CD4-positive, alpha-beta T cell treated with Interferon gamma for 1 hour (primary cell): Measurements from ENCODE around the gene MAPK8IP2.
"Not testable (repeated sequence)": the region's sequence is repeated elsewhere in the genome, so short reads cannot be mapped to it uniquely, and the experiment has no call there.

ENCODE experiments used
- DNase-seq: peaks from one replicate; pipeline ENCODE4 v3.0.0-alpha.2; 2020

Gene MAPK8IP2

GRCh38 chr22:50601669-50602337, 1.2 kb downstream of the MAPK8IP2 start:
- DNase-seq, result no peak

GRCh38 chr22:50602338-50602700, 1.7 kb downstream of the MAPK8IP2 start:
- no peak for DNase-seq

DNA sequence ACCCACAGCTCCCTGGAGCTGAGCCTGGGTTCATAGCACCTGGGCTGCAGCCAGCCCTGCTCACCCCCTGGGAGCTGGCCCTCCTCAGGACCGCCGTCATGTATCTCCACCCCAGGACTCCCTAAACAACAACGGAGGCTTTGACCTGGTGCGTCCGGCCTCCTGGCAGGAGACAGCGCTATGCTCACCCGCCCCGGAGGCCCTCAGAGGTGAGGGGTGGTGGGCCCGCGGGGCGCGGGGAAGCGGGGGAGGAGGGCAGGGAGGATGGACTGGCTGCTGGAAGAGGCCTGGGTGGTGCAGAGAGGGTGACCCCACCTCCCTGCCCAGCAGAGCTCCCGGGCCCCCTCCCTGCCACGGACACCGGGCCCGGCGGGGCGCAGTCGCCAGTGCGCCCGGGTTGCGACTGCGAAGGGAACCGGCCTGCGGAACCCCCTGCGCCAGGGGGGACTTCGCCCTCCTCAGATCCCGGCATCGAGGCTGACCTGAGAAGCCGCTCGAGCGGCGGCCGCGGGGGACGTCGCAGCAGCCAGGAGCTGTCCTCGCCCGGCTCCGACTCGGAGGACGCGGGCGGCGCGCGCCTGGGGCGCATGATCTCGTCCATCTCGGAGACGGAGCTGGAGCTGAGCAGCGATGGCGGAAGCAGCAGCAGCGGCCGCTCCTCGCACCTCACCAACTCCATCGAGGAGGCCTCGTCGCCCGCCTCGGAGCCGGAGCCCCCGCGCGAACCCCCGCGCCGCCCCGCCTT, 3.1 kb downstream of the MAPK8IP2 start:
- DNase-seq, result no peak

DNA sequence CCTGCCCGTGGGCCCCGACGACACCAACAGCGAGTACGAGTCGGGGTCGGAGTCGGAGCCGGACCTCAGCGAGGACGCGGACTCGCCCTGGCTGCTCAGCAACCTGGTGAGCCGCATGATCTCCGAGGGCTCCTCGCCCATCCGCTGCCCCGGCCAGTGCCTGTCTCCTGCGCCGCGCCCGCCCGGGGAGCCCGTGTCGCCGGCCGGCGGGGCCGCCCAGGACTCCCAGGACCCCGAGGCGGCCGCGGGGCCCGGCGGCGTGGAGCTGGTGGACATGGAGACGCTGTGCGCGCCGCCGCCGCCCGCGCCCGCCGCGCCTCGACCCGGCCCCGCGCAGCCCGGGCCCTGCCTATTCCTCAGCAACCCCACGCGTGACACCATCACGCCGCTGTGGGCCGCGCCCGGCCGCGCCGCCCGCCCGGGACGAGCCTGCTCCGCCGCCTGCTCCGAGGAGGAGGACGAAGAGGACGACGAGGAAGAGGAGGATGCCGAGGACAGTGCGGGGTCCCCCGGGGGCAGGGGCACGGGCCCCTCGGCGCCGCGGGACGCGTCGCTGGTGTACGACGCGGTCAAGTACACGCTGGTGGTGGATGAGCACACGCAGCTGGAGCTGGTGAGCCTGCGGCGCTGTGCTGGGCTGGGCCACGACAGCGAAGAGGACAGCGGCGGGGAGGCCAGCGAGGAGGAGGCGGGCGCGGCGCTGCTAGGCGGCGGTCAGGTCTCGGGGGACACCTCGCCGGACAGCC, 3.8 kb downstream of the MAPK8IP2 start:
- DNase-seq, result no peak

- DNase-seq, result no peak
Measured at GRCh38 chr22:50605002-50605612, 4.5 kb downstream of the MAPK8IP2 start.

- no peak for DNase-seq
Measured at GRCh38 chr22:50605613-50606074, 5.1 kb downstream of the MAPK8IP2 start.

DNA sequence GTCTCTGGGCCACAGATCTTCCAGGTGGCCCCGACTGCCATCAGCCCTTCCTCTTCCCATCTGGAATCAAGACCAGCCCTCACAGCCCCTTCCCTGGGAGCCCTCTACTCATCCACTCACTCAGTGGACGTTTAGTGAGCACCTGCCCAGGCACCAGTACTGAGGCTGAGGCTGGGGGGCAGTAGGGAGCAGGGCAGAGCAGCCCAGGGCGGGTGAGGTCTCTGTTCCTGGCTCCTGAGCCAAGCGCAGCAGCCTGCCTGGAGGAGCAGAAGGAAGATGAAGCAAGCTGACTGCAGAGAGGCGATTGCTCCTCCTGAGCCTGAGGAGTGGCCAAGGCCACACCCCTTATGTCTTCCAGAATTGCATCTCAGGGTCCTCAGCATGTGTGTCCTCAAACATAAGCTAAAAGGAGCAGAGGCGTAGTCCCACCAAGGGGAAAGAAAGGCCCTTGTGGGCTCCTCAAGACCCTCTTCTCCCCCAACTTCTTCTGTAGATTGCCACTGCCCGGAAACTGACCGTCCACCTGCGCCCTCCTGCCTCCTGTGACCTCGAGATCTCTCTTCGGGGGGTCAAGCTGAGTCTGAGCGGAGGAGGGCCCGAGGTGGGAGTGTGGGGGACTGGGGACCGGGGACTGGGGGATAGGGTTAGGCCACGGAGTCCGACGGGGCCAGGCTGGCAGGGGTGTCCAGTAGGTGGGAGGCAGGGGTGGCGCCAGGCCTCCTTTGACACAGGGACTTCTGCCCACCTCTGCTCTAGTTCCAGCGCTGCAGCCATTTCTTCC, 5.8 kb downstream of the MAPK8IP2 start:
- no peak for DNase-seq

DNA sequence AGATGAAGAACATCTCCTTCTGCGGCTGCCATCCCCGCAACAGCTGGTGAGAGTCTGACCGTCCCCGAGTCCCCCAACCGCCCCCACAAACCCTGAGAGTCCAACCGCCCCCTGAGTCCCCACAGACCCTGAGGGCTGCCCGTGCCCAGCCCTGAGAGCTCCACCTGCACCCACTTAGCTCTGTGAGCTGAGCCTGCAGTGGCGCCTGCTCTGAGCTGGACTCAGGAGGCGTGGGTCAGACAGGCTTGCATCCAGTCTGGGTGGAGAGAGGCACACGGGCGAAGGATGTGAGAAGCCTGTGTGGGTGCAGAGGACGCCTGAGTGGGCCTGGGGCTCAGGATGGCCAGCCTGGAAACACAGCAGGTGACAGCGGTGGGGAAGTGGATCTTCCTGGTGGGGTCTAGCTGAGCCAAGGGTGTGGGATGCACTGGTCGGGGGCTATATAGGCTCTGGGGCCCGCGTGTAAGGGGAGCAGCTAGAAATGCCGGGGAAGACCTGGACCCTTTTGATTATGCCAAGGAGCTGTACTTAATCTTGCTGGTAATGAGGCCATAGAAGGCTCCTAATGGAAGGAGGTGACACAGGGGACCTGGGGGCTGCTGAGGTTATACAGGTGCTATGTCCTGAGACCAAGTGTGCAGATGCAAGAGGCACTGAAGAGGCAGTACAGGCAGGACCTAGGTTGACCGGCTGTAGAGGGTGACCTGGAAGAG, 6.5 kb downstream of the MAPK8IP2 start:
- no peak for DNase-seq

GRCh38 chr22:50607659-50608020, 7.0 kb downstream of the MAPK8IP2 start:
- DNase-seq, result no peak

DNA sequence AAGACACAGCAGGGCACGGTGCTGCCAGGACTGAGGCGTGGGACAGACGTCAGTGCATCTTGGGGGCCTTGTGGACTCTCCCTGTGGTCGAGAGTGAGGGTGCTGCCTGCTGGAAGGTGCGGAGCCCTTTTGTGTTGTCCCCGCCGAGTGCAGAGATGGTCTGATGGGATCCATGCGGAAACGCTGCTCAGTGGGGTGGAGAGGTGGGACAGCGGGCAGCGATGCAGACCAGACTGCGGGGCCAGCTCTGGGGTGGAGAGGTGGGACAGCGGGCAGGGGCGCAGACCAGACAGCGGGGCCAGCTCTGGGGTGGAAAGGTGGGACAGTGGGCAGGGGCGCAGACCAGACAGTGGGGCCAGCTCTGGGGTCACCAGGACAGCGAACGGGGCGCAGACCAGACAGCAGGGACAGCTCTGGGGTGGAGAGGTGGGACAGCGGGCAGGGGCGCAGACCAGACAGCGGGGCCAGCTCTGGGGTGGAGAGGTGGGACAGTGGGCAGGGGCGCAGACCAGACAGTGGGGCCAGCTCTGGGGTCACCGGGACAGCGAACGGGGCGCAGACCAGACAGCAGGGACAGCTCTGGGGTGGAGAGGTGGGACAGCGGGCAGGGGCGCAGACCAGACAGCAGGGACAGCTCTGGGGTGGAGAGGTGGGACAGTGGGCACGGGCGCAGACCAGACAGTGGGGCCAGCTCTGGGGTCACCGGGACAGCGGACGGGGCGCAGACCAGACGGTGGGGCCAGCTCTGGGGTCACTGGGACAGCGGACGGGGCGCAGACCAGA, 7.7 kb downstream of the MAPK8IP2 start:
- DNase-seq, result not testable (repeated sequence)

GRCh38 chr22:50608996-50609395, 8.4 kb downstream of the MAPK8IP2 start:
- DNase-seq, result no peak

DNA sequence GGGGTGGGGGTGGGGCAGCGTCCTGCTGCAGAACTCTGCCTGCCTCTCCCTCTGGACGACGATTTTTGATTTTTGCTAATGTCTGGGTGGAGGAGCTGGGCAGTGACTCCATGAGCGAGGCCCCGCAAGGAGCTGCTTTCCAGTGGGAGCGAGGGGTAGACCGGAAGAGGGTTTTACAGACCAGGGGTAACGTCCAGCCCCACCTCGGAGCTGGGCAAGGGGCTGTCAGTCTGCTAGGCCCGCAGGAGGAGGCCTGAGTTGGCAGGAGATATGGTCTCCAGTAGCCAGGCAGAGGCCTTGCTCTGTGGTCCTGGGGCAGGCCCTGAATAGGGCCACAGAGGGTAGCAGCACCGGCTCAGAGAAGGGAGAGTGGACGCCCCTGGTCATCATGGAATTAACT, 9.0 kb downstream of the MAPK8IP2 start:
- DNase-seq, result no peak

DNA sequence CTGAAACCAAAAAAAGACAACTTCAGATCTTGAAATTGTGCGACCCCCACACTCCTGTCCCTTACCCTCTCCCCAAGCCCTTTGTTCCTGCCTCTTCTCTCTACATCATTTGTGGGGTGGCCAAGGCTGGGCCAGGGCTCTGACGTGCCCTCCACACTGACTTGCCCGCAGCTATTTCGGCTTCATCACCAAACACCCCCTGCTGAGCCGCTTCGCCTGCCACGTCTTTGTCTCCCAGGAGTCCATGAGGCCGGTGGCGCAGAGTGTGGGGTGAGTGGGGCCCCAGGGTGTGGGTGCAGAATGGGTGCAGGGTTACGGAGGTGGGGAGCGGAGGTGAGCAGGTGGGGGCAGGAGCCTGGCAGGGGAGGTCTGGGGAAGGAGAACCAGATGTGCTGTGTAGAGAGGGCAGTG, 9.5 kb downstream of the MAPK8IP2 start:
- DNase-seq, result no peak

DNA sequence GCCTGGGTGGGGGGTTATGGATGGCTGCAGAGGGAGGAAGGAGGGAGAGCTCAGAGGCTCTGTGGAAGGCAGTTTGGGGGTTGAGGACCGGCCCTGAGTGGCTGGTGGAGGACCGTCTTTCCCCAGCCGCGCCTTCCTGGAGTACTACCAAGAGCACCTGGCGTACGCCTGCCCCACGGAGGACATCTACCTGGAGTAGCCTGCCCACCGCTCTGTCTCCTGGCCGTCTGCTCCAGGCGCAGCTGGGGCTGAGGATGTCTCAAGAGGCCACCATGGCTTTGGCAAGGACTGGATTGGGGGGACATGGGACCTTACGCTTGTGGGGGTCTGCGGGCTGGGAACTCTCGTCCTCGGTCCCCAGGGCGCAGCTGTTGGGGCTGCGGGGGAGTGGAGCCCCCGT, 10.0 kb downstream of the MAPK8IP2 start:
- DNase-seq, result no peak

GRCh38 chr22:50611341-50612060, 10.9 kb downstream of the MAPK8IP2 start:
- no peak for DNase-seq

DNA sequence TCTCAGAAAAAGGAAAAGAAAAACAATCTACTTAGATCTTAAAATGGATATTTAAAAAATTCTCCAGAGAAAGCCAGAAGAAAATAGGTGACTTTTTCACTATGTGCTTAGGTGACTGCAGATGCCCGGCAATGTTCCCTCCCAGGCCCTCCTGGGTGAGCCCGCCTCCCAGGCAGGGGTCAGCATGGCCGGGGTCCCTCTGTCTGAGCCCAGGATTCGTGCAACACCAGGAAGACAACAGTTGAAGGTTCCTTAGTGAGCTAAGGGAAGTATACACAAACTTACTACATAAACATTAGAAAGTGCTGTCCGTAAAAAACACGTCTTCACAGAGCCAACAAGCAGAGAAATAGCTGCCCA, 11.6 kb downstream of the MAPK8IP2 start:
- DNase-seq, result no peak

GRCh38 chr22:50612528-50613221, 12.1 kb downstream of the MAPK8IP2 start:
- DNase-seq, result no peak

- DNase-seq, result no peak
Measured at GRCh38 chr22:50613291-50613981, 12.8 kb downstream of the MAPK8IP2 start.

DNA sequence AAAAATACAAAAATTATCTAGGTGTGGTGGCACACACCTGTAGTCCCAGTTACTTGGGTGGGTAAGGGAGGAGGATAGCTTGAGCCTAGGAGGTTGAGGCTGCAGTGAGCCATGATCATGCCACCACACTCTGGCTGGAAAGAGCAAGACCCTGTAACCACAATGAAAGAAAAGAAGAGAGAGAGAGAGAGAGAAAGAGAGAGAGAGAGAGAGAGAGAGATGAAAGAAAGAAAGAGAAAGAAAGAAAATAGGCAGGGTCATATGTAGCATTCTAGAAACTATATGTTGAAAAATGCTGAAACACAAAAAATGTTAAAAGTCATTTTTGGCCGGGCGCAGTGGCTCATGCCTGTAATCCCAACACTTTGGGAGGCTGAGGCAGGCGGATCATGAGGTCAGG, 13.7 kb downstream of the MAPK8IP2 start:
- DNase-seq, result not testable (repeated sequence)
